DMS 273 (cell line): ENCODE data around the gene BRD1.
A peak's percentile ranks its signal among the peaks of the same experiment; 100 is the strongest.
"Not testable (repeated sequence)": the region's sequence is repeated elsewhere in the genome, so short reads cannot be mapped to it uniquely, and the experiment has no call there.

ENCODE experiments used
- DNase-seq: peaks from one replicate; lab custom pipeline; 2025; ENCODE audit not compliant: unreplicated experiment; lab: John Stamatoyannopoulos, UW

Gene BRD1

GRCh38 chr22:49827271-49827852 lies 311 bp downstream of the BRD1 start:
- peak; percentile 49 for DNase-seq

GRCh38 chr22:49826603-49827270 lies 936 bp downstream of the BRD1 start:
- peak; percentile 54 for DNase-seq

- DNase-seq: no peak
These were observed 1.6 kb downstream of the BRD1 start for GRCh38 chr22:49825944-49826602.

- DNase-seq: no peak
These were observed 2.2 kb downstream of the BRD1 start for GRCh38 chr22:49825436-49825835.

- no peak for DNase-seq
These were observed 2.7 kb downstream of the BRD1 start for GRCh38 chr22:49824936-49825335.

GRCh38 chr22:49824185-49824925 lies 3.3 kb downstream of the BRD1 start:
- no peak for DNase-seq

GRCh38 chr22:49823289-49824045 lies 4.2 kb downstream of the BRD1 start:
- no peak for DNase-seq

- DNase-seq: not testable (repeated sequence)
These were observed 5.9 kb downstream of the BRD1 start for GRCh38 chr22:49821741-49822140.

GRCh38 chr22:49820984-49821383 lies 6.7 kb downstream of the BRD1 start:
- DNase-seq: no peak

- DNase-seq: no peak
These were observed 10.3 kb downstream of the BRD1 start for GRCh38 chr22:49817359-49817758.

GRCh38 chr22:49815641-49816091 lies 12.0 kb downstream of the BRD1 start:
- no peak for DNase-seq

GRCh38 chr22:49814856-49815255 lies 12.8 kb downstream of the BRD1 start:
- no peak for DNase-seq

- no peak for DNase-seq
These were observed 13.4 kb downstream of the BRD1 start for GRCh38 chr22:49814164-49814686.

GRCh38 chr22:49812838-49813237 lies 14.8 kb downstream of the BRD1 start:
- no peak for DNase-seq

- DNase-seq: no peak
These were observed 16.5 kb downstream of the BRD1 start for GRCh38 chr22:49811020-49811791.

- no peak for DNase-seq
These were observed 17.2 kb downstream of the BRD1 start for GRCh38 chr22:49810363-49811019.

GRCh38 chr22:49807780-49808708 lies 19.6 kb downstream of the BRD1 start:
- DNase-seq: no peak

GRCh38 chr22:49807129-49807528 lies 20.5 kb downstream of the BRD1 start:
- DNase-seq: no peak
